Activated CD4-positive, CD25-positive, alpha-beta regulatory T cell treated with anti-CD3 and anti-CD28 coated beads, Interleukin-2, amount 50 U/mL, for 16 hours (primary cell): ENCODE data around the gene NALCN.

Experiments
- DNase-seq: peaks from one replicate; pipeline ENCODE4 v3.0.0-alpha.2; 2020; ENCODE audit warnings: low read depth, low spot score

Gene NALCN

GRCh38 chr13:101291206-101291605, 125.1 kb downstream of the NALCN start:
- DNase-seq: no peak

- no peak for DNase-seq
Observed at GRCh38 chr13:101289764-101290163, 126.5 kb downstream of the NALCN start.

- DNase-seq: no peak
Observed at GRCh38 chr13:101283782-101284181, 132.5 kb downstream of the NALCN start.

GRCh38 chr13:101272886-101273285, 143.4 kb downstream of the NALCN start:
- no peak for DNase-seq

- no peak for DNase-seq
Observed at GRCh38 chr13:101271681-101272245, 144.5 kb downstream of the NALCN start.

- no peak for DNase-seq
Observed at GRCh38 chr13:101267656-101268055, 148.7 kb downstream of the NALCN start.

GRCh38 chr13:101265934-101266333, 150.4 kb downstream of the NALCN start:
- DNase-seq: no peak

GRCh38 chr13:101264931-101265330, 151.4 kb downstream of the NALCN start:
- DNase-seq: no peak

- no peak for DNase-seq
Observed at GRCh38 chr13:101262306-101262705, 154.0 kb downstream of the NALCN start.

GRCh38 chr13:101258509-101258908, 157.8 kb downstream of the NALCN start:
- DNase-seq: no peak

- DNase-seq: no peak
Observed at GRCh38 chr13:101258071-101258470, 158.2 kb downstream of the NALCN start.

GRCh38 chr13:101248739-101249514, 167.4 kb downstream of the NALCN start:
- no peak for DNase-seq

- DNase-seq: no peak
Observed at GRCh38 chr13:101242720-101243119, 173.6 kb downstream of the NALCN start.

- DNase-seq: no peak
Observed at GRCh38 chr13:101238555-101238954, 177.8 kb downstream of the NALCN start.

- no peak for DNase-seq
Observed at GRCh38 chr13:101231751-101232428, 184.4 kb downstream of the NALCN start.

- DNase-seq: no peak
Observed at GRCh38 chr13:101230271-101230890, 185.9 kb downstream of the NALCN start.

- DNase-seq: no peak
Observed at GRCh38 chr13:101219609-101220265, 196.6 kb downstream of the NALCN start.

- no peak for DNase-seq
Observed at GRCh38 chr13:101218484-101218883, 197.8 kb downstream of the NALCN start.

GRCh38 chr13:101217086-101217485, 199.2 kb downstream of the NALCN start:
- DNase-seq: no peak

- no peak for DNase-seq
Observed at GRCh38 chr13:101211261-101211660, 205.0 kb downstream of the NALCN start.

GRCh38 chr13:101210774-101211173, 205.5 kb downstream of the NALCN start:
- DNase-seq: no peak
